ENCODE results near the gene SPATA18. TPM values are rescaled to one million over a fixed set of nuclear protein-coding genes. Genes with fewer than 3 reads are reported as not detected.

Gene SPATA18
- total RNA-seq, 2 donors from 2014 or later = 1.4 to 3.3 TPM

DNA sequence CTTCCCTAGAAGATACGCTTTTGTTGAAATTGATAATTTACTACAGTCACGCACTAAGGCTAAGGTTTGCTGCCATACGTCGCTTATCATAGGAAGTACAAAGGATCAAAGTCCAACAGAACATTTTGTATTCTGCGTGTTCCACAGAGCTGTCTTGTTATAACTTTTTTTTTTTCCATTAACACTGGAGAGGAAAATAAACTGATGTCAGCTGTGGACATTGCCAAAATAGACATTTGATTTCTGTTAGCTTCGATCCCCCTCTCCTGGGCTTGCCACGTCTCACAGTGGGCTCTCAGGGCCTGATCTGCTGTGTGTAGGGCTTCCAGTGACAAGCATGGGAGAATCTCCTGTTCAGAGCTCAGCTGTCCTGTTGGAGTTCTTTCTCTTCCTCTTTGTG lies 93.3 kb downstream of the SPATA18 start:
- Mint-ChIP-seq H3K9me3 (peaks cover 4% of the 10 kb centered on the region), H3K4me1 (no peaks in the 10 kb centered on the region), H3K27me3 (ENCODE audit: insufficient read depth) (no peaks in the 10 kb centered on the region), H3K4me3 (no peak overlapping the region), H3K27ac (no peak overlapping the region), H3K36me3 (ENCODE audit: low read depth) (no peaks in the 10 kb centered on the region)
- Histone ChIP-seq H3K4me1 (ENCODE audit: control insufficient read depth, insufficient read depth, low read length) (no peaks in the 10 kb centered on the region), H3K27ac (ENCODE audit: low read depth, low read length) (no peak overlapping the region), H3K27me3 (ENCODE audit: control insufficient read depth, insufficient read depth, low read length, poor library complexity, severe bottlenecking) (no peaks in the 10 kb centered on the region), H3K4me3 (ENCODE audit: low read length) (no peak overlapping the region), H3K9ac (ENCODE audit: extremely low read depth, low read length, poor library complexity, severe bottlenecking) (no peak overlapping the region), H3K9me3 (ENCODE audit: control insufficient read depth, low read length) (no peaks in the 10 kb centered on the region), H3K36me3 (ENCODE audit: control insufficient read depth, insufficient read depth, low read length) (no peaks in the 10 kb centered on the region)
- WGBS, 2 experiments (ENCODE audit: insufficient coverage in 1 of 2, insufficient read length in 1 of 2) = 97 to 98% methylated on average over 6 to 7 of the region's 7 CpGs
- DNase-seq = no peak
- TF ChIP-seq, protein P1, sequence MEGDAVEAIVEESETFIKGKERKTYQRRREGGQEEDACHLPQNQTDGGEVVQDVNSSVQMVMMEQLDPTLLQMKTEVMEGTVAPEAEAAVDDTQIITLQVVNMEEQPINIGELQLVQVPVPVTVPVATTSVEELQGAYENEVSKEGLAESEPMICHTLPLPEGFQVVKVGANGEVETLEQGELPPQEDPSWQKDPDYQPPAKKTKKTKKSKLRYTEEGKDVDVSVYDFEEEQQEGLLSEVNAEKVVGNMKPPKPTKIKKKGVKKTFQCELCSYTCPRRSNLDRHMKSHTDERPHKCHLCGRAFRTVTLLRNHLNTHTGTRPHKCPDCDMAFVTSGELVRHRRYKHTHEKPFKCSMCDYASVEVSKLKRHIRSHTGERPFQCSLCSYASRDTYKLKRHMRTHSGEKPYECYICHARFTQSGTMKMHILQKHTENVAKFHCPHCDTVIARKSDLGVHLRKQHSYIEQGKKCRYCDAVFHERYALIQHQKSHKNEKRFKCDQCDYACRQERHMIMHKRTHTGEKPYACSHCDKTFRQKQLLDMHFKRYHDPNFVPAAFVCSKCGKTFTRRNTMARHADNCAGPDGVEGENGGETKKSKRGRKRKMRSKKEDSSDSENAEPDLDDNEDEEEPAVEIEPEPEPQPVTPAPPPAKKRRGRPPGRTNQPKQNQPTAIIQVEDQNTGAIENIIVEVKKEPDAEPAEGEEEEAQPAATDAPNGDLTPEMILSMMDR (conservative IDR thresholded peaks at IDR 0.05) = no peak

Other genes starting within 250 kb of the SPATA18 start
- gene DCUN1D4, start 208.2 kb upstream of the SPATA18 start, total RNA-seq = 10 to 100 TPM; 42.0 to 51.5 TPM
- gene LRRC66, start 30.9 kb upstream of the SPATA18 start, total RNA-seq = under 1 TPM; 0.15 to 0.35 TPM
- 10 to 100 TPM; 35.1 to 36.2 TPM for gene SGCB, start 13.0 kb upstream of the SPATA18 start, total RNA-seq